SU-DHL-6 (cell line): ENCODE results near the gene ANXA8.

Source experiments
- EZH2phosphoT487 ChIP-seq: fragments of 200-600 bp; sonication (generic), shearing (Covaris generic); conservative IDR thresholded peaks from 2 replicates; pipeline ENCODE4 v1.6.1; 2018; ENCODE audit warnings: mild to moderate bottlenecking, antibody characterized with exemption, low read length, moderate library complexity, mixed read lengths
- TF ChIP-seq, protein P1 (sequence below): fragments of 200-600 bp; sonication (generic); IDR thresholded peaks from one replicate; pipeline ENCODE4 v1.5.1; 2017; ENCODE audit warnings: antibody characterized with exemption, mild to moderate bottlenecking, low read length, moderate library complexity; ENCODE audit not compliant: insufficient read depth, poor library complexity, severe bottlenecking

DNA sequence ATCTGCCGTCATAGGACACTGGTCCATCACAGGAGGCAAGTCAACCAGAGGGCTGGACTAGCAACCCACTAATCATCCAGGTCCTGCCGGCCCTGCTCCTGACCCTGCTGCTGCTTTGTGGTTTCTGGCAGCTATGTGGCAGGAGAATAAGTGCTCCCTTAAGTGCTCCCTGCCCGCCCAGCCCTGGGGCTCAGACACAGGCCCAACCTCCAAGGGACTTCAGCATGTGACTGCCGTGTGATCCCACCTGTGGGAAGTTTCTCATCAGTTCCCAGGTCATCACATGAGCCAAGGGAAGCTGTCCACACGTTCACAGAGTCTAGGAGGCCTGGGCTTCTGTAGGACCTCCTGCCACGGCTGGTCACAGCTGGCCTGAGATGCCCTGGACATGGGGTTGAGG lies 65.6 kb downstream of the ANXA8 start:
- TF ChIP-seq, protein P1, sequence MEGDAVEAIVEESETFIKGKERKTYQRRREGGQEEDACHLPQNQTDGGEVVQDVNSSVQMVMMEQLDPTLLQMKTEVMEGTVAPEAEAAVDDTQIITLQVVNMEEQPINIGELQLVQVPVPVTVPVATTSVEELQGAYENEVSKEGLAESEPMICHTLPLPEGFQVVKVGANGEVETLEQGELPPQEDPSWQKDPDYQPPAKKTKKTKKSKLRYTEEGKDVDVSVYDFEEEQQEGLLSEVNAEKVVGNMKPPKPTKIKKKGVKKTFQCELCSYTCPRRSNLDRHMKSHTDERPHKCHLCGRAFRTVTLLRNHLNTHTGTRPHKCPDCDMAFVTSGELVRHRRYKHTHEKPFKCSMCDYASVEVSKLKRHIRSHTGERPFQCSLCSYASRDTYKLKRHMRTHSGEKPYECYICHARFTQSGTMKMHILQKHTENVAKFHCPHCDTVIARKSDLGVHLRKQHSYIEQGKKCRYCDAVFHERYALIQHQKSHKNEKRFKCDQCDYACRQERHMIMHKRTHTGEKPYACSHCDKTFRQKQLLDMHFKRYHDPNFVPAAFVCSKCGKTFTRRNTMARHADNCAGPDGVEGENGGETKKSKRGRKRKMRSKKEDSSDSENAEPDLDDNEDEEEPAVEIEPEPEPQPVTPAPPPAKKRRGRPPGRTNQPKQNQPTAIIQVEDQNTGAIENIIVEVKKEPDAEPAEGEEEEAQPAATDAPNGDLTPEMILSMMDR, result no peak
- TF ChIP-seq EZH2phosphoT487, result no peak
